H1 (cell line): ENCODE results near the gene KHDRBS2.

ENCODE experiments used
- ATF2 ChIP-seq: IDR thresholded peaks from 2 replicates; pipeline ENCODE4 v1.6.1; 2012; ENCODE audit warnings: low read length, inconsistent platforms
- BACH1 ChIP-seq: IDR thresholded peaks from 2 replicates; pipeline ENCODE4 v1.6.1; 2012; ENCODE audit warnings: low read length, improper control_type of control experiment
- CEBPB ChIP-seq: IDR thresholded peaks from 2 replicates; pipeline ENCODE4 v1.6.1; 2012; ENCODE audit warnings: low read depth, low read length
- CTCF ChIP-seq, 3 experiments: IDR thresholded peaks; 1 replicate in 2 of 3; 2 replicates in 1 of 3; pipeline versions ENCODE4 v1.5.1 to v1.6.1; 2011; ENCODE audit warnings: low read length in 3 of 3, mild to moderate bottlenecking in 3 of 3, inconsistent platforms in 2 of 3, low read depth in 1 of 3, moderate library complexity in 1 of 3; ENCODE audit not compliant: insufficient read depth in 1 of 3; ENCODE audit errors: control extremely low read depth in 1 of 3
- EZH2 ChIP-seq: fragments of 200-600 bp; sonication (generic); IDR thresholded peaks from 2 replicates; pipeline ENCODE4 v1.7.1; 2012; ENCODE audit warnings: low read depth, mild to moderate bottlenecking, moderate library complexity, low read length, inconsistent platforms; ENCODE audit not compliant: severe bottlenecking
- POLR2A ChIP-seq, 2 experiments: IDR thresholded peaks; 1 replicate in 1 of 2; 2 replicates in 1 of 2; pipeline ENCODE4 v1.6.1; 2011; ENCODE audit warnings: low read depth in 2 of 2, low read length in 2 of 2, mild to moderate bottlenecking in 2 of 2; ENCODE audit errors: control extremely low read depth in 1 of 2
- POU5F1 ChIP-seq: IDR thresholded peaks from 2 replicates; pipeline ENCODE4 v1.6.1; 2011; ENCODE audit warnings: low read depth, mild to moderate bottlenecking, low read length, moderate library complexity
- SUZ12 ChIP-seq: fragments of 200-600 bp; sonication (generic); IDR thresholded peaks from 2 replicates; pipeline ENCODE4 v1.6.1; 2012; ENCODE audit warnings: mild to moderate bottlenecking, inconsistent platforms, low read length, moderate library complexity, mixed read lengths
- TAF1 ChIP-seq: IDR thresholded peaks from 2 replicates; pipeline ENCODE4 v1.6.1; 2011; ENCODE audit warnings: mild to moderate bottlenecking, low read depth, low read length
- TEAD4 ChIP-seq: IDR thresholded peaks from 2 replicates; pipeline ENCODE4 v1.6.1; 2012; ENCODE audit warnings: low read depth, low read length, inconsistent platforms, mixed read lengths
- YY1 ChIP-seq: IDR thresholded peaks from 2 replicates; pipeline ENCODE4 v1.6.1; 2011; ENCODE audit warnings: low read depth, mild to moderate bottlenecking, low read length
- TF ChIP-seq, protein P1 (sequence below): IDR thresholded peaks from 2 replicates; pipeline ENCODE4 v1.6.1; 2011; ENCODE audit warnings: low read depth, mild to moderate bottlenecking, low read length; ENCODE audit not compliant: insufficient read depth
- TF ChIP-seq, protein P2 (sequence below): IDR thresholded peaks from 2 replicates; pipeline ENCODE4 v1.6.1; 2012; ENCODE audit warnings: inconsistent platforms

GRCh38 chr6:62146954-62147853 lies 138.8 kb downstream of the KHDRBS2 start:
- TF ChIP-seq CTCF (IDR thresholded peaks at IDR 0.05; ENCODE audit: control extremely low read depth in 1 of 3, insufficient read depth in 1 of 3, low read depth in 1 of 3, low read length in 3 of 3) (no peak), POLR2A (IDR thresholded peaks at IDR 0.05; ENCODE audit: control extremely low read depth in 1 of 2, low read depth in 2 of 2, low read length in 2 of 2) (no peak), SUZ12 (no peak), YY1 (no peak), POU5F1 (no peak), CEBPB (no peak), TEAD4 (no peak), TAF1 (no peak), EZH2 (no peak), BACH1 (no peak), ATF2 (no peak)
- TF ChIP-seq, protein P1, sequence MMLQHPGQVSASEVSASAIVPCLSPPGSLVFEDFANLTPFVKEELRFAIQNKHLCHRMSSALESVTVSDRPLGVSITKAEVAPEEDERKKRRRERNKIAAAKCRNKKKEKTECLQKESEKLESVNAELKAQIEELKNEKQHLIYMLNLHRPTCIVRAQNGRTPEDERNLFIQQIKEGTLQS, result no peak
- TF ChIP-seq, protein P2, sequence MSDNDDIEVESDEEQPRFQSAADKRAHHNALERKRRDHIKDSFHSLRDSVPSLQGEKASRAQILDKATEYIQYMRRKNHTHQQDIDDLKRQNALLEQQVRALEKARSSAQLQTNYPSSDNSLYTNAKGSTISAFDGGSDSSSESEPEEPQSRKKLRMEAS, result no peak
